ENCODE results near the gene ASH1L.

The ASH1L gene

GRCh38 chr1:155485222-155485621, 77.4 kb downstream of the ASH1L start:
- Histone ChIP-seq H3K27ac (no peak overlapping the region), H3K9me3 (ENCODE audit: severe bottlenecking) (no peaks in the 10 kb centered on the region), H3K27me3 (ENCODE audit: insufficient read depth, low read depth, severe bottlenecking) (no peaks in the 10 kb centered on the region), H3K36me3 (peaks cover 33% of the 10 kb centered on the region), H3K4me3 (ENCODE audit: low read depth, low read length) (no peak overlapping the region)
- no peak for DNase-seq
- TF ChIP-seq CTCF (IDR thresholded peaks at IDR 0.05; ENCODE audit: low read depth, low read length): no peak

GRCh38 chr1:155481741-155482241, 80.8 kb downstream of the ASH1L start:
- TF ChIP-seq CTCF (IDR thresholded peaks at IDR 0.05; ENCODE audit: low read depth, low read length): no peak
- Histone ChIP-seq H3K4me3 (ENCODE audit: low read depth, low read length) (no peak overlapping the region), H3K27ac (no peak overlapping the region), H3K27me3 (ENCODE audit: insufficient read depth, low read depth, severe bottlenecking) (no peaks in the 10 kb centered on the region), H3K36me3 (peaks cover 56% of the 10 kb centered on the region), H3K9me3 (ENCODE audit: severe bottlenecking) (no peaks in the 10 kb centered on the region)
- no peak for DNase-seq

- Histone ChIP-seq H3K27me3 (ENCODE audit: insufficient read depth, low read depth, severe bottlenecking) (no peaks in the 10 kb centered on the region), H3K36me3 (peaks cover 69% of the 10 kb centered on the region), H3K9me3 (ENCODE audit: severe bottlenecking) (no peaks in the 10 kb centered on the region), H3K4me3 (ENCODE audit: low read depth, low read length) (no peak overlapping the region), H3K27ac (no peak overlapping the region)
- no peak for TF ChIP-seq CTCF (IDR thresholded peaks at IDR 0.05; ENCODE audit: low read depth, low read length)
- DNase-seq: no peak
These were observed 83.4 kb downstream of the ASH1L start for GRCh38 chr1:155479205-155479604.

GRCh38 chr1:155478270-155478852, 84.2 kb downstream of the ASH1L start:
- Histone ChIP-seq H3K4me3 (ENCODE audit: low read depth, low read length) (no peak overlapping the region), H3K36me3 (peaks cover 75% of the 10 kb centered on the region), H3K27ac (no peak overlapping the region), H3K9me3 (ENCODE audit: severe bottlenecking) (no peaks in the 10 kb centered on the region), H3K27me3 (ENCODE audit: insufficient read depth, low read depth, severe bottlenecking) (no peaks in the 10 kb centered on the region)
- DNase-seq: no peak
- TF ChIP-seq CTCF (IDR thresholded peaks at IDR 0.05; ENCODE audit: low read depth, low read length): no peak

GRCh38 chr1:155474146-155474545, 88.5 kb downstream of the ASH1L start:
- TF ChIP-seq CTCF (IDR thresholded peaks at IDR 0.05; ENCODE audit: low read depth, low read length): no peak
- peak; percentile 41 for DNase-seq
- peaks cover 13% of the 10 kb centered on the region for H3K9me3 ChIP-seq (ENCODE audit: severe bottlenecking)
- no peaks in the 10 kb centered on the region for H3K27me3 ChIP-seq (ENCODE audit: insufficient read depth, low read depth, severe bottlenecking)
- peaks cover 53% of the 10 kb centered on the region for H3K36me3 ChIP-seq
- peak overlapping the region; percentile 56 for H3K27ac ChIP-seq
- H3K4me3 ChIP-seq (ENCODE audit: low read depth, low read length): no peak overlapping the region
